HFFc6 (cell line): ENCODE results near the gene PCBP1. TPM values are rescaled to one million over a fixed set of nuclear protein-coding genes. Genes with fewer than 3 reads are reported as not detected.

Source experiments
- DNase-seq: peaks from one replicate; pipeline ENCODE4 v3.0.0-alpha.2; 2018
- H3K27ac Mint-ChIP-seq: 2 replicates; pipeline ENCODE4 v1.8.0; 2020; ENCODE audit warnings: mild to moderate bottlenecking, mixed read lengths
- H3K27me3 Mint-ChIP-seq: 2 replicates; pipeline ENCODE4 v1.8.0; 2021; ENCODE audit warnings: mild to moderate bottlenecking, moderate library complexity, mixed read lengths; ENCODE audit not compliant: insufficient read depth
- H3K36me3 Mint-ChIP-seq: 2 replicates; pipeline ENCODE4 v1.8.0; 2021; ENCODE audit warnings: low read depth, mixed read lengths
- H3K4me1 Mint-ChIP-seq: 2 replicates; pipeline ENCODE4 v1.8.0; 2020; ENCODE audit warnings: low read depth, mixed read lengths
- H3K4me3 Mint-ChIP-seq: 2 replicates; pipeline ENCODE4 v1.8.0; 2020; ENCODE audit warnings: mild to moderate bottlenecking, moderate library complexity, mixed read lengths
- H3K9me3 Mint-ChIP-seq: 2 replicates; pipeline ENCODE4 v1.8.0; 2020; ENCODE audit warnings: mild to moderate bottlenecking, mixed read lengths
- CTCF ChIP-seq: fragments of 200-600 bp; sonication (generic); IDR thresholded peaks from 2 replicates; pipeline ENCODE4 v1.5.0; 2021; ENCODE audit warnings: antibody characterized with exemption, mild to moderate bottlenecking
- total RNA-seq, 6 experiments: library from RNA; stranded (reverse); fragmentation: NEBNext Ultra II Directional; extraction: Animal tissue kit (Norgen Biotek cat#: 25700); gene quantifications; 2 replicates in 1 of 6; 3 replicates in 5 of 6; pipeline ENCODE4 v1.2.3, GENCODE V29; 2021

Gene PCBP1
- total RNA-seq, 6 experiments from 2014 or later, result 293 to 369 (median 361) TPM

- DNase-seq, result no peak
- no peak for TF ChIP-seq CTCF
- no peaks in the 10 kb centered on the region for H3K27me3 Mint-ChIP-seq
- no peak overlapping the region for H3K27ac Mint-ChIP-seq
- peaks cover 32% of the 10 kb centered on the region for H3K4me1 Mint-ChIP-seq
- H3K9me3 Mint-ChIP-seq, result no peaks in the 10 kb centered on the region
- no peak overlapping the region for H3K4me3 Mint-ChIP-seq
- H3K36me3 Mint-ChIP-seq, result no peaks in the 10 kb centered on the region
Observed at GRCh38 chr2:70069049-70069448, 18.2 kb upstream of the PCBP1 start.

GRCh38 chr2:70070542-70071268 lies 16.6 kb upstream of the PCBP1 start:
- peak overlapping the region; percentile 91 for H3K27ac Mint-ChIP-seq

GRCh38 chr2:70073493-70073892 lies 13.8 kb upstream of the PCBP1 start:
- no peaks in the 10 kb centered on the region for H3K36me3 Mint-ChIP-seq
- H3K4me3 Mint-ChIP-seq, result no peak overlapping the region
- H3K27ac Mint-ChIP-seq, result peak overlapping the region; percentile 9; the same call in 1 of the 2 replicates
- H3K4me1 Mint-ChIP-seq, result peaks cover 25% of the 10 kb centered on the region
- no peak for DNase-seq
- H3K27me3 Mint-ChIP-seq, result no peaks in the 10 kb centered on the region
- no peak for TF ChIP-seq CTCF
- H3K9me3 Mint-ChIP-seq, result no peaks in the 10 kb centered on the region

More at GRCh38 chr2:70070542-70071268, 16.6 kb upstream of the PCBP1 start:
- no peaks in the 10 kb centered on the region for H3K27me3 Mint-ChIP-seq
- peak; percentile 90 for TF ChIP-seq CTCF
- peak overlapping the region; percentile 75 for H3K4me3 Mint-ChIP-seq
- H3K9me3 Mint-ChIP-seq, result no peaks in the 10 kb centered on the region
- H3K36me3 Mint-ChIP-seq, result no peaks in the 10 kb centered on the region
- peak; percentile 88 for DNase-seq
- peaks cover 32% of the 10 kb centered on the region for H3K4me1 Mint-ChIP-seq

GRCh38 chr2:70078384-70078783 lies 8.9 kb upstream of the PCBP1 start:
- no peak for TF ChIP-seq CTCF
- no peak overlapping the region for H3K27ac Mint-ChIP-seq
- peaks cover 6% of the 10 kb centered on the region for H3K4me1 Mint-ChIP-seq
- H3K27me3 Mint-ChIP-seq, result no peaks in the 10 kb centered on the region; the same call in 1 of the 2 replicates
- no peak overlapping the region for H3K4me3 Mint-ChIP-seq
- peaks cover 11% of the 10 kb centered on the region for H3K36me3 Mint-ChIP-seq
- DNase-seq, result no peak
- H3K9me3 Mint-ChIP-seq, result no peaks in the 10 kb centered on the region

- no peaks in the 10 kb centered on the region for H3K9me3 Mint-ChIP-seq
- no peak overlapping the region for H3K4me3 Mint-ChIP-seq
- H3K4me1 Mint-ChIP-seq, result peaks cover 26% of the 10 kb centered on the region
- no peak for DNase-seq
- no peak overlapping the region for H3K27ac Mint-ChIP-seq
- TF ChIP-seq CTCF, result no peak
- H3K27me3 Mint-ChIP-seq, result no peaks in the 10 kb centered on the region; the same call in 1 of the 2 replicates
- H3K36me3 Mint-ChIP-seq, result peaks cover 26% of the 10 kb centered on the region
Observed at GRCh38 chr2:70080610-70081200, 6.6 kb upstream of the PCBP1 start.
